Tongue (tissue), 2 donors: ENCODE measurements around the gene XBP1. TPM values are rescaled to one million over a fixed set of nuclear protein-coding genes. Genes with fewer than 3 reads are reported as not detected.
"Not testable (repeated sequence)": the region's sequence is repeated elsewhere in the genome, so short reads cannot be mapped to it uniquely, and the experiment has no call there.

ENCODE experiments used
- DNase-seq: peaks from one replicate; pipeline ENCODE4 v3.0.0-alpha.2; 2015
- total RNA-seq: library from RNA; depleted of rRNA; stranded (reverse); fragments of >200 nt; gene quantifications from one replicate; pipeline ENCODE4 v1.2.3, GENCODE V29; 2014

Gene XBP1
- 158 TPM for total RNA-seq

DNA sequence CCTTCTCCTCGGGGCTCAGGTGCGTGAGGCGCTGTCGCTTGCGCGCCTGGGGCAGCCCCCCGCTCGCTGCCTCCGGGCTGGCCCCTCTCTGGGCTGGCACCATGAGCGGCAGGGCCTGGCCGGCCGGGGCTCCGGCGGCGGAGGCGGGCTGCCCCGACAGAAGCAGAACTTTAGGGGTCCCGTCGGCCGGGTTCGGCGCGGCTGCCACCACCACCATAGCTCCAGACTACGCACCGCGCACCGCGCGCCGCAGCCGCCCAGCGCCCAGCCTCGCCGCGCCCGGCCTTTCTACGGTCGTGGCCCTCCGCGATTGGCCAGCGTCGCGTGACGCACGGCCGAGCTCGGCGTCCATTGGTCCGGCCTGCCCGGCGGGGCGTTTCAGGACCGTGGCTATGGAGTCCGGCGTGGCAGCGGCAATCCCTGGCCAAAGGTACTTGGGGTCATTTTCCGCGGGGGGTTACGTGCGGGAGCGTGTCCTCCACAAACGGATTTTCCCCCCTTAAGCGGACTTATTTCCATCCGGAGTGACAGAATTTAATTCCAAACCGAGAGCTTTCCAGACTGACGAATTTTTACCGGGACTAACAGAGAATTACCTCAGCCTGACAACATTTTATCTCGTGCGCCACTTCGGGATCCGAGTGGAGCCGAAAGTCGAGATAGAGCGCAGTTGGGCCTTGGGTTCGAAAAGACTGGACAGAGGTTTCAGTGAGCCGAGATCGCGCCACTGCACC, at the start of gene XBP1:
TSS of gene XBP1 (minus strand) at position 262 of the 734 bp plus-strand sequence.
- peak; percentile 97 for DNase-seq

DNA sequence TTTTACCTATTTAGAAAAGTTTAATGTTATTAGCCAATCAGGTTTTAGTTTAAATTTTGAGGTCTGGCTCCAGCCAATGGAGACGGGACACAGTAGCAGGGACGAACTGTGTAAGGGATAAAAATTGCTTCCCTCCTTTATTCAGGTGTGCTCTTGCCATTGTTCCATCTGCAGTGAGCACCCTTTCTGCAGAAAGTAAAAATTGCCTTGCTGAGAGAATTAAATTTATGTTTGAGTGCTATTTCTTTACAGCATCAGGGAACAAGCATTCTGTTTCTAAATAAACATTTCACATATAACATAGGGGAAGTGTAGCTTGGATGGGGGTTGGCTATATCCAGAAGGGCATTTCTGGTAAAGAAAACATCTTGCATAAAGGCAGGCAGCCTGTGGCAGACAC, 46.6 kb upstream of the XBP1 start:
- DNase-seq = no peak

DNA sequence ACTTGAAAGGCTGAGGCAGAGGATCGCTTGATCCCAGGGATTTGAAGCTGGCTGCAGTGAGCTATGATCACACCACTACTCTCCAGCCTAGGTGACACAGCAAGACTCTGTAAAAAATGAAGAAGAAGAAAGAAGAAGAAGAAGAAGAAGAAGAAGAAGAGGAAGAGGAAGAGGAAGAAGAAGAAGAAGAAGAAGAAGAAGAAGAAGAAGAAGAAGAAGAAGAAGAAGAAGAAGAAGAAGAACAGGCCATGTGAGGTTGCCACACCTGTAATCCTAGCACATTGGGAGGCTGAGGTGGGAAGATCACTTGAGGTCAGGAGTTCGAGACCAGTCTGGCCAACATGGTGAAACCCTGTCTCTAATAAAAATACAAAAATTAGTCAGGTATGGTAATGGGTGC, 43.9 kb upstream of the XBP1 start:
- not testable (repeated sequence) for DNase-seq

DNA sequence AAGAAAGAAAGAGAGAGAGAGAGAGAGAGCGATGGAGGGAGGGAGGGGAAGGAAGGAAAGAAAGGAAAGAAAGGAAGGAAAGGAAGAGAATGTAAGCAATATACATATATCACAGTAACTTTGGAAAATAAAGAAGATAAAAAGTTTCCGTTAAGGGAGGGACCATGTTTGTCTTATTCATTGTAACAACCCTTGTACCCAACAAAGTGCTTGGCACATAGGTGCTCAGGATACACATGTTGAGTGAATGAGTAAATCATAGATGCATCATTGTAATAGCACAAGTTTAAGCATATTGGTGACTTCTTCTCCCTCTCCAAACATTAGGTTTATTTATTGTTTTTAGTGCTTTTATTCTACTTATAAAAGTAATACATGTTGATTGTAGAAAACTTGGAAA, 43.3 kb upstream of the XBP1 start:
- DNase-seq = no peak

DNA sequence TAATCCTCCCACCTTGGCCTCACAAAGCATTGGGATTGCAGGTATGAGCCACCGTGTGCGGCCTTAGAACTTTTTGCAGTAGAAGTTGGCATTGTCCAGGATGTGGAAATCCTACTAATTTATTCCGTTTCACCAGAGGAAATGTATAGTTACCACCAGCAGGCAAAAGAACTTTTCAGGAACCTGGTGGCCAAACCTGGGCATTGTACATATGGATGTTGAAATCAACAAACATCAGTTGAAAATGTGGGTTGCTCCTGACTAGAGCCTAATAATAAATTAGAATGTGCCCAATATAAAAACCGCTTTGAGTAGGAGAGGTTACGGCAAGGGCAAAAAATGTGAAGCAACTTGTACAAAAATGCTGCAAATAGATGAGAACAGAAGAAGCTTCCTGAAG, 40.7 kb upstream of the XBP1 start:
- no peak for DNase-seq

DNA sequence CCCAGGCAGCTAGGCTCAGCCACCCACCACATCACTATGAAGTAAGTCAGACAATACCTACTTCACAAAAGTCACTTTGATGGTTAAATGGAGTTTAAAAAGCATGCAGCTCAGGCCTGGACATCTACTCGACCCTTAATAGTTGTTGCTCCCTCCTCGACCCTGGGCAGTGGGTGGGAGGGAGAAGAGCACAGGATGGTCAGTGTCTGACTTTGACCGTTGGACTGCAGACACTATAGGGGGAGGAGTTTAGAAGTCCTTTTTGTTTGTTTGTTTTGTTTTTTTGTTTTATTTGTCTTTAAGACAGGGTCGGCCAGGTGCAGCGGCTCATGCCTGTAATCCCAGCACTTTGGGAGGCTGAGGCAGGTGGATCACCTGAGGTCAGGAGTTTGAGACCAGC, 38.6 kb upstream of the XBP1 start:
- no peak for DNase-seq

DNA sequence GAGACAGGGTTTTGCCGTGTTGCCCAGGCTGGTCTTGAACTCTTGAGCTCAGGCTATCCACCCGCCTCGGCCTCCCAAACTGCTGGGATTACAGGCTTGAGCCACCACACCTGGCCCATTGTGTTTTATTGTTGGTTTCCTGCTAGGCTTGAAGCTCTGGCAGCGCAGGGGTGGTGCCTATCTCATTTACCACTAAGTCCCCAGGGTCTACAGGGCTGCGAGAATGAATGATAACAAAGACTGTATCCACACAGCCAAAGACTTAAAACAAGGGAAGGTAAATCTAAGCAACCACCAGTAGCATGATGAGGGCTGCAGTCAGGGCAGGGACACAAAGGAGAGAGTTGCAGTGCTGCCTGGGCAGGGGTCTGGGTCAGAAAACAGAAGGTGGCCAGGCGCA, 37.3 kb upstream of the XBP1 start:
- DNase-seq = no peak

DNA sequence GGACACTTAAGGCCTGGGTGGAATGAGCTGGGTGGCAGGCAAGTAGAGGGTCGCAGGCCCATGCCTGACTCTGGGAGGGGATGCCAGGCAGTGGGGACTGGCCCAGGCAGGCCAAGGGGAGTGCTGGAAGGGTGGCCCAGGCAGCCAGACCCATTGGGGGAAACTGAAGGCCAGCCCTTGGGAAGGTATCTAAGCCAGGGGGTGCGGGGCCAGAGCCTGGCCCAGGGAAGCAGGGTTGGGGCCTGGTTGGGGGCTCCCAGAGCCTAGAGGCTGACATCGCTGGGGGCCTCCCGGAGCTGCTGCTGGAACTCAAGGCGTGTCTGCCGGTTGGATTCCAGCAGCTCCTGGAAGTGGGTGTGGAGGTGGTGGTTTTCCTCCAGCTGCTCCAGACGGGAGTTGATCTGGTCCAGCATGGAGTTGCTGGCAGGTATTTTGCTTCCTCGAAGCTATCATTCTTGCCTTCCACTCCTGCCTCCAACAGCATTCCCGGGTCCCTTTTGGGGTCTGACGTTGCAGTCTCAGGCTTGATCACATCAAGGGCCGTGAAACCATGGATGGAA, 35.3 kb upstream of the XBP1 start:
- DNase-seq = no peak

DNA sequence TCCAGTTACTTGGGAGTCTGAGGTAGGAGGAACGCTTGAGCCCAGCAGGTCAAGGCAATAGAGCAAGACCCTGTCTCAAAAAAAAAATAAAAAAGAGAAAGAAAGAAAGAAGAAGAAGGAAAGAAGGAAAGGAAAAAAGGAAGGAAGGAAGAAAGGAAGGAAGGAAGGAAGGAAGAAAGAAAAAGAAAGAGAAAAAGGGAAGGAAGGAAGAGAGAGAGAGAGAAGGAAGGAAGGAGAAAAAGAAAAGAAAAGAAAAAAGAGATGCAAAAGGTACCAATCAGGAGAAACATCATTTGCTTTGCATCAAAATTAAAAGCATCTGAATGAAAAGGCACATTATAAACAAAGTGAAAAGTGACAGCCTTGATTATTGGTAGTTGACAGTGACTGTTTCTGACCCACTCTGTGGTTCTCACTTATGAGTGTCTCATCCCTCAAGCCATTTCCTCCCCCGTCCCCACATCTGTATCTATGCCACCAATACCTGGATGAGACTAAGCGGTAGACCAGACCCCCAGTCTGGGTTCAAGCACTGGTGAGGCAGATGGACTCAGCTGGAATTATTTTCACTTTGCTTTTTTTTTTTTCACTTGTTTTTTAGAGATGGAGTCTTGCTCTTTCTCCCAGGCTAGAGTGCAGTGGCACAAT, 33.0 kb upstream of the XBP1 start:
- DNase-seq = no peak

DNA sequence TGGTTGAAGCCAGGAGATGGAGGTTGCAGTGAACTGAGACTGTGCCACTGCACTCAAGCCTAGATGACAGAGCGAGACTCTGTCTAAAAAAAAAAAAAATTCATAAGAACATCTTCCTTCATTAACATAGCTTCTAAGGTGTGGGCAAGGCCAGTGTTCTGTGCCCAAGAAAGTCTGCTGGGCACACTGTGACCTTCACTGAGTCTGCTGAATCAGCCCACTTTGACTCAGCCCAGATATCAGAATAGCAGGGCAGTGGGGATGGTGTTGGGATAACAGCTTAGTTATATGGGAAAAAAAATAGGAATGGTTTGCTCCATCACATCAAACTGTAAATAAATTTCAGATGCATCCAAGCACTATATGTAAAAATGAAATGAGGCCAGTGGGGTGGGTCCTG, 32.4 kb upstream of the XBP1 start:
- no peak for DNase-seq

DNA sequence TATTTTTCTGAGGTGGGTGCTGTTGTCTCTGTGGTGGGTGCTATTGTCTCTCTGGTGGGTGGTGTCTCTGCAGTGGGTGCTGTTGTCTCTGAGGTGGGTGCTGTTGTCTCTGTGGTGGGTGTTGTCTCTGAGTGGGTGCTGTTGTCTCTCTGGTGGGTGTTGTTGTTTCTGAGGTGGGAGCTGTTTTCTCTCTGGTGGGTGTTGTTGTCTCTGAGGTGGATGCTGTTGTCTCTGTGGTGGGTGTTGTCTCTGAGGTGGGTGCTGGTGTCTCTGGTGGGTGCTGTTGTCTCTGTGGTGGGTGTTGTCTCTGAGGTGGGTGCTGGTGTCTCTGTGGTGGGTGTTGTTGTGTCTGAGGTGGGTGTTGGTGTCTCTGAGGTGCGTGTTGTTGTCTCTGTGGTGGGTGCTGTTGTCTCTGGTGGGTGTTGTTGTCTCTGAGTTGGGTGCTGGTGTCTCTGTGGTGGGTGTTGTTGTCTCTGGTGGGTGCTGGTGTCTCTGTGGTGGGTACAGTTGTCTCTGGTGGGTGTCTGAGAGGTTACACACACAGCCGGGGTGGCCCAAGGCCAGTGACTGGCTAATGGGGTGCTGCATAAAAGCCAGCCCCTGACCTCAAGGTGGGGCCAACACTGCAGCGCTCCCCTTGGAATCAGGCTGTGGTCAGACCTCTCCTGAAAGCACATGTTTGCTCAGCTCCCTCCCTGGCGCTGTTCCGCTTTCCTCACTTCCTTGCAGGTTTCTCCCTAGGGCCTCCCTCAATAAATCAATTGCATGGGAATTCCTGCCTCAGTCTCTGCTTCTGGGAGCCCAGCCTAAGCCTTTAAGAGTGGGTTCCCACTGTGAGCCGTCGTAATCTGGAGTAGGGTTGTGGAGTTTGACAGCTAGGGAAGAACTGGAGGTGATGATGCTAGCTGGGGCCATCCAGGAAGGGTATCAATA, 31.0 kb upstream of the XBP1 start:
- DNase-seq = no peak

DNA sequence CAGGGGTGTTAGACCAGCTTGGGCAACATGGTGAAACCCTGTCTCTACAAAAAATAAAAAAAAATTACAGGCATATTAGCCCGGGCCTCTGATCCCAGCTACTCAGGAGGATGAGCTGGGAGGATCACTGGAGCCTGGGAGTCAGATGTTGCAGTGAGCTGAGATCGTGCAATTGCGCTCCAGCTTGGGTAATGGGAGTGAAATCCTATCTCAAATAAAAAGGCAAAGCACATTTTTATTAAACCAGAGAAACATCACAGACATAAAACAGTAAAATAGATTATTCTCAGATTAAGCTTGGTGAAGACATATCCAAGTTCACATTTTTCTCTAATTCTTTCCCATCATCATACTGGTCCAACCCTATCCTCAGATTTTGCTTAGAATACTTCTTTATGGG, 30.1 kb upstream of the XBP1 start:
- no peak for DNase-seq

DNA sequence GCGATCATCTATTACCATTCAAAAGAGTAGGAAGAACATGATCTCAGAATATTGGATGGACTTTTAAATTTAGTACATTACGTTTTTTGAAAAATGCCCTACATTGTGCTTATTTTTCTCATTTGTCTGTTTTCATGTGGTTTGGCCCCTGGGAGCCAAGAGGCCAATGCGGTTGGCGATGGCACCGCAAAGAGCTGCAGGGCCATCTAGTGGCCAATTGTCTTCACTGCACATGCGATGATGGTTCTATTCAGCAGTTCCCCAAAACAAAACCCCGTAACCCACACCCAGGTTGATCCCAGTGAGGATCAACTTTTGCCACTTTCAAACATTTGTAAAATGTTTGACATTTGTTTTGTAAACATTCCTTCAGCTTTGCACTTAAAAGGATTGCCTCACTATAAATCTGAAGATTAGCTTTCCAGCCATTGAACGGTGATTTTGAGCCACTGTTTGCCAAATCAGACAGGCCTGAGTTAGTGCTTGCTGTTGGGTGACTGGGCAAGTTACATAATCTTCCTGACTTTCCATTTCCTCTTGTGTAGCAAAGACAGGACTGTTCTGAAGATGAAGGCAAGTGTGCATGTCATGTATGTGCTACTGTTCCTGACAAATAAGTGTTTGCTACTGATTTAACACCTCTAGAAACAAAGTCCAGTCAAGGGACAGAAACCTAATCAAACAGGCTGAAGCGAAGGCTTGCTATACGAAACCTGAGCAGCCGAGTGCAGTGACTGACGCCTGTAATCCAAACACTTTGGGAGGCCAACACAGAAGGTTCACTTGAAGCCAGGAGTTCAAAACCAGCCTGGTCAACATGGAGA, 29.2 kb upstream of the XBP1 start:
- peak; percentile 84 for DNase-seq

DNA sequence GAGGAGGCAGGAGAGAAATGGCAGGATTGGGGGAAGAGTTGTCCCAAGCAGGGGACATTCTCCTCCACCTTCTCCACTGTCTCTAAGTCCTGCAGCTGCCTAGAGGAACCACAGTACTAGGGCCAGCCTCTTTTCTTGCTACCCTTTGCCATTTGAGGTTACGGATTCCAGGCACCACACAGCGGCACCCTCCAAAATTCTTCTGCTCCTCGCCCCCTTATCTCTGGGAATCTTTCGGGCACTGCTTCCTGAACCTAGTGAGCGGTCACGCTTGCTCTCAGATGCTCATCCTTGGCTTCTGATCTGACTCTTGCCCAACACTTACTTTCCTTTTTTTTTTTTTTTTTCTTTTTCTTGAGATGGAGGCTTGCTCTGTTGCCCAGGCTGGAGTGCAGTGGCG, 26.6 kb upstream of the XBP1 start:
- DNase-seq = no peak

DNA sequence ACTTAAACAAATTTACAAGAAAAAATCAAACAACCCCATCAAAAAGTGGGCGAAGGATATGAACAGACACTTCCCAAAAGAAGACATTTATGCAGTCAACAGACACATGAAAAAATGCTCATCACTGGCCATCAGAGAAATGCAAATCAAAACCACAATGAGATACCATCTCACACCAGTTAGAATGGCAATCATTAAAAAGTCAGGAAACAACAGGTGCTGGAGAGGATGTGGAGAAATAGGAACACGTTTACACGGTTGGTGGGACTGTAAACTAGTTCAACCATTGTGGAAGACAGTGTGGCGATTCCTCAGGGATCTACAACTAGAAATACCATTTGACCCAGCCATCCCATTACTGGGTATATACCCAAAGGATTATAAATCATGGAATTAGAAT, 26.1 kb upstream of the XBP1 start:
- not testable (repeated sequence) for DNase-seq

DNA sequence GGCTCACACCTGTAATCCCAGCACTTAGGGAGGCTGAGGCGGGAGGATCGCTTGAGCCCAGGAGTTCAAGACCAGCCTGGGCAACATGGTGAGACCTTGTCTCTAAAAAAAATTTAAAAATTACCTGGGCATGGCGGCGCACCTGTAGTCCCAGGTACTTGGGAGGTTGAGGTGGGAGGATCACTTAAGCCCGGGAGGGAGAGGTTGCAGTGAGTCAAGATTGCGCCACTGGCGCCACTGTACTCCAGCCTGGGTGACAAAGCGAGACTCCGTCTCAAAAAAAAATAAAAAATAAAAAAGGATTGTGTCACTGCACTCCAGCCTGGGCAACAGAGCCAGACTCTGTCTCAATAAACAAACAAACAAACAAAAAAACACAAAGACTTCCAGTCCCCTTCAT, 24.1 kb upstream of the XBP1 start:
- not testable (repeated sequence) for DNase-seq

DNA sequence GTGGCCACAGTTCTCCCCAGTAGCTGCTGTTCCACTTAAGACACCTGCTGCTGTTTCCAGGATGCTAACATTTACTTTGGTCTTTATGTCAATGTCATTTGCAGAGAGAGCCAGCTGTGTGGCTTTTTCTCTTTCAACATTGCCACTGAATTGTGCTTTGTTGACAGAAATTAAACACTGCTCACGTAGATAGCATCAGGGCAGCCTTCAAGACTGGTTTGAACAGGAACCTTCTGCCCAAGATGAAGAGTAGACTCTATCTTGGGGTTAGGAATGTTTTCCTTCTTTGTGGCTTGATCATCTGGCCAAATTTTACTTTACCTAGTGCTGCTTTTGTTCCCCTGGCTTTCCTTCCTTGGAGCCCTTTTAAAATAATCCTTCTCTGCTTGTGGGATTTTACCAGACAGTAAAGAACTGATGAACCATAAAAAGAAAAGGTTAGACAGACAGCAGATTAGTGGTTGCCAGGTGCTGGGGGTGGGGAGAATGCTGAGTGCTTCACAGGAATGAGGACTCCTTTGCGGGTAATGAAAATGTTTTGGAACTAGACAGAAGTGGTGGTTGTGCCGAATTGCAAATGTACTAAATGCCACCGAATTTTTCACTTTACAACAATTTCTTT, 22.7 kb upstream of the XBP1 start:
- peak; percentile 53 for DNase-seq

DNA sequence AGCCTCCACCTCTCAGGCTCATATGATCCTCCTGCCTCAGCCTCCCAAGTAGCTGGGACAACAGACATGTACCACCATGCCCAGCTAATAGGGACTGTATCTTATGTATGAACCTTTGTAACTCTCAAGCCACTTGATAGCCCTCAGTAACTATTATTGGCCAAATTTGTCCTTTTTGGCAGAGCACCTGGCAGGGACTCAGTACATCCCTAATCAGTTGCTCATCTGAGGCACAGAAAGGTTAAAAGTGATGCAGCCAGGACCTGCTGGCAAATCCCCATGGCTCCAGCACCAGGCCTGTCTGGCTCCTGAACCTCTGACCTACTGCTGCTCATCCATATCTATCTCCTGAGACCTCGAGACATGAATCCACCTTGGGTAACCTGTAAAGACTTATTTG, 21.1 kb upstream of the XBP1 start:
- DNase-seq = no peak

DNA sequence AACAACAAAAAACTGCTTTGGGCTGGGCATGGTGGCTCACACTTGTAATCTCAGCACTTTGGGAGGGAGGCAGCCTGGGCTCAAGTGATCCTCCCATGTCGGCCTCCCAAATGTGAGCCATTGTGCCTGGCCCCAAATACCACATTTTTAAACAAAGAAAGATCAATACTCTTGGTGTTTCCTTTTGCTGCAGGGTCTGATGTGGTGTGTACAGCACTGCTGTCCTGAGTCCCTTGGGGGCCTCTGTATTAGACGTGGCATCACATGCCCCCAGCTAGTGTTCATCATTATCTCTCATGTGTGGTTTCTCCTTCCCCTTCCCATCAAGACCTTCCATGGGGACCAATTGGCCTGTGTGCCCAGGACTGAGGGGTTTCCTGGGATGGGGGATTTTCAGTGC, 20.5 kb upstream of the XBP1 start:
- DNase-seq = no peak

DNA sequence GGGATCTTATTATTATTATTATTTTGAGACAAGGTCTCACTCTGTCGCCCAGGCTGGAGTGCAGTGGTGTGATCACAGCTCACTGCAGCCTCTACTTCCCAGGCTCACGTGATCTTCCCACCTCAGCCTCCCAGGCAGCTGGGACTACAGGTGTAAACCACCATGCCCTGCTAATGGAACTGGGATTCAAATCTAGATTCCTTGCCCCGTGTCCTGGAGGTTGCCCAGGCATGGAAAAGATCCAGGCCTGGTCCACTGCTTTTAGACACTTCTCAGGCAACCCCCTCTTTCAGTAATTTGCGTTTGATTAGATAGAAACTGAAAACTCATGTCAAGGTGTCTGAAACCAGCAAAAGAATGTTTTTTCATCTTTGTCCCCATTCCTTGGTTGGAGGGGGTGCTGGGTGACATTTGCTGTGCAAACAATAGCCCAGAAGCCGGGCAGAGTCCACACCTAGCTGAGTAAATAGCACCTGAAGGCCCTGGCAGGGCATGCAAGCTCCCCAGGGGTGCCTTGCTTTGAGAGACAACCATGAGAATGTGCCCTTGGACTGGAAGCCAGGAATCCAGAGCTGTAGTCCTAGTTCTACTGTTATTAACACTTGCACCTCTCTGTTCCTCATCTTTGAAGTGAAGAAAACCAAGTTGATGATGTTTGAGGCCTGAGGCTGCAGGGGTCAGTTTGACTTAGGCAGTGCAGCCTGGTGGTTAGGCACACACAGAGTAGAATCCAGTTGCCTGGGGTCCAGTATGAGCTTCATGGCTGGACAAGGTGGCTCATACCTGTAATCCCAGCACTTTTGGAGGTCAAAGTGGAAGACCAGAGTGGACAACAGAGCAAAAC, 19.1 kb upstream of the XBP1 start:
- no peak for DNase-seq
